ENCODE measurements around the gene TWF2.

Gene TWF2

GRCh38 chr3:52216585-52217408, 22.2 kb downstream of the TWF2 start:
- no peak for TF ChIP-seq CTCF (IDR thresholded peaks at IDR 0.05)

- no peak for TF ChIP-seq CTCF (IDR thresholded peaks at IDR 0.05)
These were observed 23.6 kb downstream of the TWF2 start for GRCh38 chr3:52215351-52215750.

GRCh38 chr3:52213901-52214300, 25.1 kb downstream of the TWF2 start:
- TF ChIP-seq CTCF (IDR thresholded peaks at IDR 0.05): no peak

- no peak for TF ChIP-seq CTCF (IDR thresholded peaks at IDR 0.05)
These were observed 26.0 kb downstream of the TWF2 start for GRCh38 chr3:52213005-52213404.

- no peak for TF ChIP-seq CTCF (IDR thresholded peaks at IDR 0.05)
These were observed 27.6 kb downstream of the TWF2 start for GRCh38 chr3:52211268-52211891.

- no peak for TF ChIP-seq CTCF (IDR thresholded peaks at IDR 0.05)
These were observed 28.4 kb downstream of the TWF2 start for GRCh38 chr3:52210550-52211046.

- no peak for TF ChIP-seq CTCF (IDR thresholded peaks at IDR 0.05)
These were observed 28.9 kb downstream of the TWF2 start for GRCh38 chr3:52210037-52210436.
